ENCODE measurements around the gene SLC10A7. TPM values are rescaled to one million over a fixed set of nuclear protein-coding genes. Genes with fewer than 3 reads are reported as not detected.

Gene SLC10A7
- total and polyA plus RNA-seq, 10 of the 15 experiments (the other 5 are each of a cell fraction or from before 2014, with no cell fraction given), result 4.6 to 23.7 (median 15.6) TPM

GRCh38 chr4:146232131-146232722, 289.5 kb downstream of the SLC10A7 start:
- Histone ChIP-seq H3K36me3 (ENCODE audit: control insufficient read depth in 2 of 2, insufficient read depth in 2 of 2, low read length in 1 of 2) (no peaks in the 10 kb centered on the region), H3K9ac (ENCODE audit: control insufficient read depth, insufficient read depth, low read length) (no peak overlapping the region), H3K9me3 (replicated peaks; ENCODE audit: control insufficient read depth, insufficient read depth, low read length) (no peaks in the 10 kb centered on the region; the same call in 2 of the 3 replicates), H3K27ac (ENCODE audit: control insufficient read depth, insufficient read depth) (no peak overlapping the region), H3K79me2 (ENCODE audit: control insufficient read depth, insufficient read depth, low read length) (no peaks in the 10 kb centered on the region), H3K4me1 (ENCODE audit: control insufficient read depth, insufficient read depth, low read length) (no peaks in the 10 kb centered on the region), H2AFZ (ENCODE audit: control insufficient read depth, low read depth, low read length) (no peak overlapping the region), H3K4me2 (ENCODE audit: control insufficient read depth, insufficient read depth) (no peak overlapping the region), H4K20me1 (ENCODE audit: control insufficient read depth, insufficient read depth) (no peaks in the 10 kb centered on the region), H3K27me3 (replicated peaks in 1 of 2; ENCODE audit: control insufficient read depth in 2 of 2, insufficient read depth in 2 of 2, low read length in 1 of 2) (no peaks in the 10 kb centered on the region), H3K4me3 (no peak overlapping the region)
- CTCF ChIA-PET, result interaction anchor here (1.3 to 1.7 kb wide), 2 partner anchors 137 to 865 kb away, joined by 3 to 5 read pairs; no protein-coding TSS in a partner anchor
- intact Hi-C loops (cut with micrococcal nuclease; ENCODE audit: unreplicated experiment) (no loop called here), in situ Hi-C loops (cut with MboI) (no loop called here)
- RAD21 ChIA-PET (ENCODE audit: unreplicated experiment), result interaction anchor here (0.7 kb wide), 2 partner anchors 87 to 729 kb away, joined by 3 read pairs; no protein-coding TSS in a partner anchor
- POLR2A ChIA-PET, result no interaction called here
- no TSS peak for BruUV-seq (replicated peaks)
- SMC1A ChIA-PET (ENCODE audit: uncharacterized antibody, unreplicated experiment), result interaction anchor here (1.1 kb wide), 1 partner anchor 865 kb away, joined by 3 read pairs; no protein-coding TSS in a partner anchor
- WGBS (ENCODE audit: insufficient coverage, insufficient replicate concordance, low lambda C conversion rate, missing lambda C conversion rate), result 100% methylated on average over 1 of the region's 1 CpG
- DNase-seq (ENCODE audit: low read depth, low spot score) (no peak), ATAC-seq (no peak), FAIRE-seq (no peak)
- TF ChIP-seq BCL3 (IDR thresholded peaks at IDR 0.05; ENCODE audit: borderline replicate concordance, insufficient read depth, low read depth, low read length, poor library complexity, severe bottlenecking) (no peak), MLLT1 (IDR thresholded peaks at IDR 0.05) (no peak), E4F1 (IDR thresholded peaks at IDR 0.05; ENCODE audit: borderline replicate concordance, partially characterized antibody) (no peak), USF1 (IDR thresholded peaks at IDR 0.05; ENCODE audit: borderline replicate concordance, extremely low read length, insufficient read depth, low read depth, low read length) (no peak), CBX5 (IDR thresholded peaks at IDR 0.05; ENCODE audit: low read depth) (no peak), ZNF207 (IDR thresholded peaks at IDR 0.05; ENCODE audit: borderline replicate concordance) (no peak), BCL11A (IDR thresholded peaks at IDR 0.05; ENCODE audit: low read depth, low read length) (no peak), SUPT20H (IDR thresholded peaks at IDR 0.05; ENCODE audit: borderline replicate concordance, control insufficient read depth, low read depth, low read length) (no peak), NFYA (IDR thresholded peaks at IDR 0.05; ENCODE audit: borderline replicate concordance, low read depth, low read length) (no peak), TCF7 (IDR thresholded peaks at IDR 0.05; ENCODE audit: borderline replicate concordance) (no peak), SRF (IDR thresholded peaks at IDR 0.05; ENCODE audit: low read depth in 2 of 2, low read length in 2 of 2) (no peak), HDGF (IDR thresholded peaks at IDR 0.05) (no peak), SPI1 (IDR thresholded peaks at IDR 0.05; ENCODE audit: borderline replicate concordance, insufficient read depth, low read depth, low read length) (no peak)
- TF ChIP-seq, protein P1, sequence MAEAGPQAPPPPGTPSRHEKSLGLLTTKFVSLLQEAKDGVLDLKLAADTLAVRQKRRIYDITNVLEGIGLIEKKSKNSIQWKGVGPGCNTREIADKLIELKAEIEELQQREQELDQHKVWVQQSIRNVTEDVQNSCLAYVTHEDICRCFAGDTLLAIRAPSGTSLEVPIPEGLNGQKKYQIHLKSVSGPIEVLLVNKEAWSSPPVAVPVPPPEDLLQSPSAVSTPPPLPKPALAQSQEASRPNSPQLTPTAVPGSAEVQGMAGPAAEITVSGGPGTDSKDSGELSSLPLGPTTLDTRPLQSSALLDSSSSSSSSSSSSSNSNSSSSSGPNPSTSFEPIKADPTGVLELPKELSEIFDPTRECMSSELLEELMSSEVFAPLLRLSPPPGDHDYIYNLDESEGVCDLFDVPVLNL (IDR thresholded peaks at IDR 0.05; ENCODE audit: low read depth, low read length), result no peak
